Activated gamma-delta T cell treated with anti-CD3 and anti-CD28 coated beads, Interleukin-2, amount 50 U/mL, for 16 hours (primary cell): ENCODE measurements around the gene UNCX.

Source experiments
- DNase-seq: peaks from one replicate; pipeline ENCODE4 v3.0.0-alpha.2; 2020; ENCODE audit warnings: low read depth

The UNCX gene

GRCh38 chr7:1232103-1232466 lies 587 bp upstream of the UNCX start:
- DNase-seq: no peak

- DNase-seq: no peak
Observed at GRCh38 chr7:1233333-1234048, 819 bp downstream of the UNCX start.

- no peak for DNase-seq
Observed at GRCh38 chr7:1234049-1234880, 1.6 kb downstream of the UNCX start.

GRCh38 chr7:1234881-1235500 lies 2.3 kb downstream of the UNCX start:
- DNase-seq: no peak

DNA sequence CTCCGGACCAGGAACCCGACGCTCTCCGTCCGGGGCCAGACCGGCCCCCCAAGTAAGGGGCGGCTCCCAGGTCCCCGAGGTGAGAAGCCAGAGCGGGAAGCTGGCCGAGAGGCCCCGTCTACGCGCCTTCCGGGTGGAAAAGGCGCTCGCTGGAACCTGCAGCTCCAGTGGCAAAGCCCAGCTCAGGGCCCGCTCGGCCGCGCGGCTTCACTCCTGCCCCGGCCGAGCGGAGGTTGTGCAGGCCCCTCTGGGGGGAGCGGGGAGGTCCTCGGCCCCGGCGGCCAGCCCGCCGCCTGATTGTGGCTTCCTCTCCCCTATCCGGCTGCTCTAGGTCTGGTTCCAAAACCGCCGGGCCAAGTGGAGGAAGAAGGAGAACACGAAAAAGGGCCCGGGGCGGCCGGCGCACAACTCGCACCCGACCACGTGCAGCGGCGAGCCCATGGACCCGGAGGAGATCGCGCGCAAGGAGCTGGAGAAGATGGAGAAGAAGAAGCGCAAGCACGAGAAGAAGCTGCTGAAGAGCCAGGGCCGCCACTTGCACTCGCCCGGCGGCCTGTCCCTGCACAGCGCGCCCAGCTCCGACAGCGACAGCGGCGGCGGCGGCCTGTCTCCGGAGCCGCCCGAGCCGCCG lies 2.9 kb downstream of the UNCX start:
- no peak for DNase-seq

GRCh38 chr7:1236132-1236661 lies 3.5 kb downstream of the UNCX start:
- no peak for DNase-seq

DNA sequence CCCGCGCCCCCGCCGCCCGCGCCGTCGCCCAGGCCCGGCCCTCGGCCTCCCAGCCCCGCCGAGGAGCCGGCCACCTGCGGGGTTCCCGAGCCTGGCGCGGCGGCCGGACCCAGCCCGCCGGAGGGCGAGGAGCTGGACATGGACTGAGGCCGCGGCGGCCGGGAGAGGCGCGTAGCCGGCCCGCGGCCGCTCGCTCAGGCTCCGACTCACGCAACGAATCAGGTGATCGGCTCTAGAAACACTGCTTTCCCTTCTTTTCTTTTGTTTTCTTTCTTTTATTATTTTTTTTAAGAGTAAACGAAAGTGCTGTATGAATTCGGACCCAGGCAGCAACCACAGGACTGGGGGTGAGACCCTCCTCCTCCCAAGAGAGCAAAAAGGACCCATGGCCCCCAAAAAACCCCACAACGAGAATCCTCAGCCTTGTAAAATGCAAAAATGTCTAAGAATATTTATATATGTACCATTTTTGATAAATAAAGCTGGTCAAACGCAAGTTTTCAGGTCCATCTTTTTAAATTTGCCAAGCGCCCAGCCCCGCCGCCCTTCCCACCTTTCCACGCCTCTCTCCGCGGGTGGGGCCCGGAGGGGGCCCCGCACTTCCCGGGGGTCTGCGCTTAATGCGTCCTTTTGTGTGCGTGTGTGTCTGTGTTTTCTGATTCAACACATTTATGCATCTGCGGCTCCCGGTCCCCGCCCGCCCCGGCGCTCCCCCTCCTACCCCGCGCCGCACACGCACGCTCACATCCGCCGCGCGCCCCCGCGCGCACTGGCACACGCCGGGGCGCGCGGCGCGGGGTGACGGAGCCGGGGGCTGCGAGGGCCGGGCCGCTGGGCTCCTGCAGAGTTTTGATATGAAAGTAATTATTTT lies 4.4 kb downstream of the UNCX start:
- no peak for DNase-seq

GRCh38 chr7:1237704-1238255 lies 5.1 kb downstream of the UNCX start:
- DNase-seq: no peak

DNA sequence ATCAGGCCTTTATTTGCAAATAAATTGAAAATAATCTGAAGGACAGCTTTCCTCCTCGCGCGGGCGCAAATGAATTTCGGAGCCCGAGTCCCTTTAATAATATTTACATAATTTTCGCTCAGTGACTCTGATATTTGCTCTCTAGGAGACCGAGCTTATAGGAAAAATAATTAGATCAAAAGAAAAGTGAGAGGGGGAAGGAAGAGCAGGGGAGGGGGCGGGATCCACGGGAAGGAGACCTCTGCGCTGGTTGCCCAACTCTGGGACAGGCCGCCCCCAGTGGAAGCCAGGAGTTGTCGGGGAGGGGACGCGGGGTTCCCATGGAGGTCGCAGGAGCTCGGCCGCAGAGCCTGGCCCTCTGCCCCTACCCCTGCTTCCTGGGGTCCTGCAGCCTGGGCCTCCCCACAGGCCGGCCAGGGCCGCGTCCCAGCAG lies 5.8 kb downstream of the UNCX start:
- no peak for DNase-seq

DNA sequence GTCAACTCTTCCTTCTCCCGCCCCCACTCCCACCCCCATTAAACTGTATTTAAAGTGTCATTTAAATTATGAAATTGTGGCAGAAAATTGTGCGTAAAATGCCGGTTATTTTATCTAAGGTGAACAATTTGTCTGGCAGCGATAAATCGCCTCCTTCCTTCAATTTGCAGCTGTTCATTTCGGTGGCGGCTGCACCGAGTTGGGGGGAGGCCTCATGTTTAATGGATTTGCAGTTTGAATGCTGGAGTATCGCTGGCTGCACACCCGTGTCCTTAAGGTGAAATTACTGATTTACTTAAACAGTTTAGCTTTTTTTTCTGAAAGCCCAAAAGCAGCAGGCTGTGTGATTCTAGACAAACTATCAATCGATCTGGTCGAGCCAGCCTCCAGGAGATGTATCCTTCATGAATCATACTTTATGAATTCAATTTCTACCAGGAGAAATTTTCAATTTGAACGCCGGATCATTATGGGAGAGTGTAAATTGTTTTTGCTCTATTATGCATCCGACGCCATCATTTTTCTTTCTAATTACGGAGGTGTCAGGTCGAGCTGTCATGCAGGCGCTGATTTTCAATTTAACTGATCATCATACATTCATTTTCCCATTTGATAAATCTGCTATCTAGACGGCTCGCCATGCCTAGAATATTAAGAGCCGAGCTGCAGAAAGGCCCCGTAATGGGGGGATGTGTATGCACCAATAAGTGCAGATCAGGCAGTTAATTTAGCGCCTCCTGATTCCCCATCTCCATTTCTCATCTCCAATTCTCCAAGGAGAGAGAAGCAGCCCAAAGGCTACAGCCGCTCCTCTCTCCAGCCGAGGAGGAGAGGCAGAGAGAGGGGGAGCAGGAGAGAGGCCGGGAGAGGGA lies 6.5 kb downstream of the UNCX start:
- no peak for DNase-seq

GRCh38 chr7:1239803-1240516 lies 7.3 kb downstream of the UNCX start:
- DNase-seq: no peak

- no peak for DNase-seq
Observed at GRCh38 chr7:1240517-1241257, 8.0 kb downstream of the UNCX start.

DNA sequence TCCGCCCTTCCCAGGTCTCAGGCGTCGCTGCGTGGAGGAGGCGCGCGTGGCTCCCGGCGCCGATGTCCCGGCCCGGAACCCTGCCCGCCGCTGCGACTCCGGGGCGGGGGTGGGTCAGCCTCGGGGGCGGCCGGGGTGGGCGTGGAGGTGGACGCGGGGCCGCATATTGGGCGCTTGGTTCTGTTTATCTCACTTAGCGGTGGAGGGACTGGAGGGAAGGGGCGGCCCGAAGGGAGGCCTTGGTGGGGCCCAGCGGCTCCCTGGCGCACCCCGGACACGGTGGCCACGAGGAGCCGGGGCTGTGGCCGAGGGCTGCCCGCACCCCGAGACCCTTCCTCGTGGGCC lies 8.6 kb downstream of the UNCX start:
- DNase-seq: no peak

DNA sequence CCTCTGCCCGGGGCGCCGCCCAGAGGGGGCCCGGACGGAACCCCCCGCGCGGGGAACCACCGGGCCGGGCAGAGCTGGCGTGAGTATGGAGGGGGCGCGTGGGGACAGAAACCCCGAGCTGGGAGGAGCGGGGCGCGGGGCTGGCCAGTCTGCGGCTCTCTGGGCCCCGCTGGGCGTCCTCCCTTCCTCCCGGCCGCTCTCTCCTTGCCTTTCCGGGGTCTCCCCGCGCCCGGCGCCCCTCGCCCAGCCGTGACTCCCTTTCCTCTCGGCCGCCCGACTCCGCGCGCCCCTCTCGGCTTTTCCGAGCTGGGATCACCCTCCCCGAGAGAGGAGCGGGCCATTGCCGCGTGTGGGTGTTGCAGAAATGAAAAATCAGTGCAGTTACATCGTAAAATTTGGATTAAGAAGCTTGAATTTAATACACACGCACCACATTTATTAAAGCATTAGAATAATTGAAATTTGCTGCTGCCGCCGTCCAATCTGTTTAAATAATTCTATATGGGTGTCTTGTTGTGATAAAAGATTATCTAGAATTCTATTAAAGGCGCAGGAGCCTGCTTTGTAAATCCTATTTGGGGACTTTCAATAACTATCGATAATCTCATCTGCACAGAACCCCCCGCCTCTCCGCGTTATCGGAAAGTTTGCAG lies 9.1 kb downstream of the UNCX start:
- no peak for DNase-seq

DNA sequence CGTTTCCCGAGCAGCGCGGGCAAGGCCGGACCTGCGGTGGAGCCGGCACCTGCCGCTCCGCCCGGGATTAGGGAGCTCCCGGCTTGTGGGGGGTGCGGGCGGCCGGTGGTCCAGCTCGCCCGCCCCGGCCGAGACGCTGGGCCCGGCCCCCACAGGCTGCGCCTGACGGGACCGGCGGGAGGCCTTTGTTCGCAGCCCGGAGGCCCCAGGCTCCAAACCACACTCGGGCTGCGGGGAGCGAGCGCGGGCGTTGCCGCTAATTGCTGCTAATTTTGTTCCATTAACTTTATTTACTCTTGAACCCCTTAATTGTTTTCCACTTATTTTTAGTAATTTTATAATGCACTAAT lies 9.6 kb downstream of the UNCX start:
- DNase-seq: no peak

DNA sequence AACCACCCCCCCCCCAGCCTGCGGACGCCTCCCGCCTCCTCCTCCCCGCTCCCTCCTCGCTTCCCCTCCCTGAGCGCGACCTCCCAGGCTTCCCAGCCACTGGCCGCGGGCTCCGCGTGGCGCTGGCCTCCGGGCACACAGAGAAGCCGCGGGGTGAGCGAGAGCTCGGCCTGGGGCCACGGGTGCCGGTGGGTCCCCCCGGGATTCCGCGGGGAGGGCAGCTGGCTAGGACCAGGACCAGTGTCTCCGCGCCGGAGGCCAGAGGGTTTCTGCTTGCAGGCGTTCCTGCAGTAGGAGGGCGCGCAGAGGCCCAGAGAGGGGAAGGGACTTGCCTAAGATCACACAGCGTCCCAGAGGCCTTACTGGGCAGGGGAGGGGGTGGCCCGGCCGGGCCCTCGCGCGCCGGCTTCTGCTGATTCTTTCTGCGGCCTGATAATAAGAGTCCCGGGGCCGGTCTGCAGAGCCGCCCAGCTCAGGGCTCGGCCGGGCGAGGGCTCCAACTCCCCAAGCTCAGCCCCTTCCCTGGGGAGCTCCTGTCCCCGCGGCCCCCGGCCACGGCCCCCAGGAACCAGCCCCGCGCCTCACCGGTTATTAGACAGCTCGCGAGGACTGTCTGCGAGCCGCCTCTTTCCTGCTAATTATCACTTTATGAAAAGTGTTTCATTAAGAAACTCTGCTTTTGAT lies 10.1 kb downstream of the UNCX start:
- no peak for DNase-seq

GRCh38 chr7:1243290-1243963 lies 10.8 kb downstream of the UNCX start:
- DNase-seq: no peak
